Measurements from ENCODE around the gene KAZN.

KAZN gene

GRCh38 chr1:14646973-14647372 lies 48.5 kb downstream of the KAZN start:
- no peak for DNase-seq (ENCODE audit: low spot score)

GRCh38 chr1:14647777-14648176 lies 49.3 kb downstream of the KAZN start:
- no peak for DNase-seq (ENCODE audit: low spot score)

GRCh38 chr1:14648391-14648790 lies 49.9 kb downstream of the KAZN start:
- no peak for DNase-seq (ENCODE audit: low spot score)

GRCh38 chr1:14648896-14649855 lies 50.7 kb downstream of the KAZN start:
- DNase-seq (ENCODE audit: low spot score), result no peak

GRCh38 chr1:14649976-14650375 lies 51.5 kb downstream of the KAZN start:
- DNase-seq (ENCODE audit: low spot score), result no peak

- DNase-seq (ENCODE audit: low spot score), result no peak
Measured at GRCh38 chr1:14650951-14651350, 52.5 kb downstream of the KAZN start.

- no peak for DNase-seq (ENCODE audit: low spot score)
Measured at GRCh38 chr1:14652840-14653239, 54.4 kb downstream of the KAZN start.

GRCh38 chr1:14653461-14653960 lies 55.0 kb downstream of the KAZN start:
- no peak for DNase-seq (ENCODE audit: low spot score)

GRCh38 chr1:14654554-14654953 lies 56.1 kb downstream of the KAZN start:
- no peak for DNase-seq (ENCODE audit: low spot score)

GRCh38 chr1:14655385-14655784 lies 56.9 kb downstream of the KAZN start:
- DNase-seq (ENCODE audit: low spot score), result no peak

GRCh38 chr1:14656384-14656937 lies 58.0 kb downstream of the KAZN start:
- no peak for DNase-seq (ENCODE audit: low spot score)

- DNase-seq (ENCODE audit: low spot score), result no peak
Measured at GRCh38 chr1:14658642-14659041, 60.2 kb downstream of the KAZN start.

GRCh38 chr1:14659913-14660312 lies 61.4 kb downstream of the KAZN start:
- peak; percentile 21 for DNase-seq (ENCODE audit: low spot score)

GRCh38 chr1:14660801-14661200 lies 62.3 kb downstream of the KAZN start:
- no peak for DNase-seq (ENCODE audit: low spot score)

- DNase-seq (ENCODE audit: low spot score), result no peak
Measured at GRCh38 chr1:14661222-14661621, 62.7 kb downstream of the KAZN start.

- no peak for DNase-seq (ENCODE audit: low spot score)
Measured at GRCh38 chr1:14662116-14662515, 63.6 kb downstream of the KAZN start.

- DNase-seq (ENCODE audit: low spot score), result no peak
Measured at GRCh38 chr1:14663773-14664172, 65.3 kb downstream of the KAZN start.

GRCh38 chr1:14666373-14666772 lies 67.9 kb downstream of the KAZN start:
- no peak for DNase-seq (ENCODE audit: low spot score)

- no peak for DNase-seq (ENCODE audit: low spot score)
Measured at GRCh38 chr1:14666962-14667650, 68.6 kb downstream of the KAZN start.

- no peak for DNase-seq (ENCODE audit: low spot score)
Measured at GRCh38 chr1:14667651-14667984, 69.1 kb downstream of the KAZN start.

GRCh38 chr1:14668538-14668937 lies 70.1 kb downstream of the KAZN start:
- DNase-seq (ENCODE audit: low spot score), result no peak

GRCh38 chr1:14672005-14672404 lies 73.5 kb downstream of the KAZN start:
- DNase-seq (ENCODE audit: low spot score), result no peak
